HG02870 (cell line): Measurements from ENCODE around the gene SLC25A40.

Source experiments
- ATAC-seq: cut with Tn5 transposase; IDR thresholded peaks from one replicate; pipeline ENCODE4 v1.9.1; 2021; ENCODE audit warnings: mild to moderate bottlenecking, moderate library complexity; ENCODE audit not compliant: unreplicated experiment

SLC25A40 gene

DNA sequence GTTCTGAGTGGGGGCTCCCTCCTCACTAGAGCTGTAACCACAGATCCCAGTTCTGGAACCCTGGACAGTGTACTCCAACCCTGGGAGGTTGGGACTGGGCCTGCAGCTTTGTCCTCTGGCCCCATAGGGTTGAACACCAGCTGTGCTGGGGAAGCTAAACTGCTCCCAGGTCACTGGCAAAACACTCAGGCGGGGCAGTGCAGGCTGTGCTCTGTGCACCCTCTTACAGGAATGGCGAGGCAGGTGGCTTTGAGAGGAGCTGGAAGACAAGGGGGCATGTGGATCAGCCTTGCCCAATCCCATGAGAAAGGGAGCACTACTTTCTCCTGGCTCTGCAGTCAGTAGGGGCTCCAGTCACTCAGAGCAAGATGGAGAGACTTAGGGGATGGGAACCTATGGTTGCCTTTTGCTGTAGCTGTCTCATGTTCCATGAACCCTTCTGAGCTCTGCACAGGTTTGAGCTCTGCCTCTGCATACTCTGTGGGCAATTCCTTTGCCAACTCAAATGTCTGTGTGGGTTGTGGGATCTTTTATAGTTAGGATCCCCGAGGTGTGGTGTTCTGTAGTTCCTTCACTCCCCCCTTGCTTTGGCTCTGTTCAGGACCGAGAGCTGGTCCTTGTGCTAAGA, 90.7 kb downstream of the SLC25A40 start:
- no peak for ATAC-seq

DNA sequence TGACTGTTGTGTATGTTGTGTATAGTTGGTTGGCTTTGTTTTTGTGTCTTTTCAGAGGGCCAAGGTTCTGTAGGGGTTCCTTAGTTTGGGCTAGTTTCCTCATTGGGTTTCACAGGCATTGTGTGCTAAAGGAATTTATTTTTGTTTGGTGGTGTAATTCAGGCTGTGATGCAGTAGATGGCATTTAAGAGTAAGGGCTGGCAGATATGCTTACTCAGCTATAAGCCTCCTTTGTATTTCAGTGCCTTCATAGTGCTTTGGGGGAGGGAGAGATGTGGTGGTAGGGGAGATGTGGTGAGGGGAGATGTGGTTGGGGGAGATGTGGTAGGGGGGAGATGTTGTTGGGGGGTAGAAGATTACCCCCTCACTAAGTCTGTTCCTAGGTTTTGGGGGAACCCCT, 91.7 kb downstream of the SLC25A40 start:
- ATAC-seq: no peak
